Heart left ventricle (tissue), 16 donors: ENCODE data around the gene PEPD. TPM values are rescaled to one million over a fixed set of nuclear protein-coding genes. Genes with fewer than 3 reads are reported as not detected.

Experiments
- ATAC-seq, 4 donors: fragments of 200-7000 bp; cut with Tn5 transposase; one replicate each; pipeline ENCODE4 v1.9.1; 2020 to 2022; ENCODE audit warnings: moderate library complexity in 4 of 4, mild to moderate bottlenecking in 3 of 4, moderate number of reproducible peaks in 1 of 4
- DNase-seq, 5 donors: peaks; one replicate each; pipeline ENCODE4 v3.0.0-alpha.2; 2020
- H3K27ac ChIP-seq, 12 donors: fragments of 200-600 bp; sonication (generic) in 4 of 12; one replicate each; pipeline versions ENCODE4 v1.5.0 to v1.8.0; 2016 to 2022; ENCODE audit warnings: mild to moderate bottlenecking in 2 of 12
- H3K27me3 ChIP-seq, 9 donors: fragments of 200-600 bp; sonication (generic) in 2 of 9; one replicate each; pipeline versions ENCODE4 v1.5.1 to v1.8.0; 2016 to 2022; ENCODE audit warnings: mild to moderate bottlenecking in 3 of 9
- H3K36me3 ChIP-seq, 9 donors: fragments of 200-600 bp; sonication (generic) in 2 of 9; one replicate each; pipeline versions ENCODE4 v1.5.0 to v1.8.0; 2018 to 2022; ENCODE audit warnings: mild to moderate bottlenecking in 2 of 9
- H3K4me1 ChIP-seq, 12 donors: fragments of 200-600 bp; sonication (generic) in 4 of 12; one replicate each; pipeline versions ENCODE4 v1.5.0 to v1.8.0; 2016 to 2022; ENCODE audit warnings: mild to moderate bottlenecking in 3 of 12
- H3K4me3 ChIP-seq, 12 donors: fragments of 200-600 bp; sonication (generic) in 4 of 12; one replicate each; pipeline versions ENCODE4 v1.5.0 to v1.8.0; 2017 to 2022; ENCODE audit warnings: mild to moderate bottlenecking in 9 of 12, moderate library complexity in 4 of 12
- H3K9me3 ChIP-seq, 12 donors: fragments of 200-600 bp; sonication (generic) in 4 of 12; one replicate each; pipeline versions ENCODE4 v1.5.0 to v1.8.0; 2016 to 2022; ENCODE audit warnings: mild to moderate bottlenecking in 1 of 12
- POLR2A ChIP-seq, 2 donors: fragments of 450-650 bp; IDR thresholded peaks; one replicate each; pipeline ENCODE4 v1.6.1; 2017; ENCODE audit warnings: antibody characterized with exemption in 2 of 2, mild to moderate bottlenecking in 2 of 2, moderate library complexity in 2 of 2
- WGBS, 4 donors: extraction: QIAGEN DNeasy Blood & Tissue Kit in 2 of 4; methylation state at CpG; one replicate each; pipeline versions ENCODE4 v1.1.5 to v1.1.7; 2013 to 2018; 5-methylcytosine and 5-hydroxymethylcytosine counted together
- intact Hi-C, 10 donors: fragments of 100-400 bp; cut with DNase I; formaldehyde crosslinking; loops; one replicate each; pipeline versions ENCODE4 v1.11.1 to v1.14.2; 2022
- polyA plus RNA-seq, 2 donors: library from polyadenylated mRNA; stranded (reverse); fragments of 200-250 nt; gene quantifications; one replicate each; pipeline ENCODE4 v1.2.3, GENCODE V29; 2013
- total RNA-seq, 9 donors: library from RNA; depleted of rRNA in 2 of 9; stranded (reverse); fragments of >200 nt in 2 of 9; fragmentation: NEBNext Ultra II Directional in 3 of 9; extraction: Animal tissue kit (Norgen Biotek cat#: 25700) in 3 of 9; gene quantifications; one replicate each; pipeline versions ENCODE4 v1.1.0 to v1.2.4, GENCODE V29; 2016 to 2023
- TF ChIP-seq, protein P1 (sequence below), 12 donors: fragments of 200-600 bp; sonication (generic) in 4 of 12; IDR thresholded peaks; one replicate each; pipeline versions ENCODE4 v1.5.0 to v1.8.0; 2018 to 2022; ENCODE audit warnings: antibody characterized with exemption in 12 of 12, mild to moderate bottlenecking in 5 of 12
- donor health status: ischemic (EF 13 %, LVEDD 7.1; RV severe dilation, severe dysfunction).
- donor health status: healthy with polysubstance abuse.
- donor health status: DM: no; HTN: yes; CAD: no.
- donor health status: DM: no; HTN: no; CAD: no.
- donor health status: ischemic (EF 25% LVEDD 6.9; RV normal size, moderate dysfunction).
- donor health status: ischemic (EF 25% LVEDD 5.7; RV mildly dilated, moderate dysfunction).
- donor health status: healthy.
- donor health status: DM: yes; HTN: yes; CAD: no.
- donor health status: ischemic (EF 35%, LVEDD 5.7; RV mildly dilated, moderate dysfunction).
- donor health status: nonischemic (EF 11% LVEDD 7.7; RV severe dilation, severe dysfunction).
- donor health status: DM: yes; HTN: yes; CAD: no.
- donor health status: PGD.
- donor health status: ischemic (EF 29% LVEDD 5.4; RV normal size, mild dysfunction).
- donor health status: nonischemic (EF 23%, LVEDD 6.1; RV moderate dilation, normal function).

Gene PEPD
- total and polyA plus RNA-seq, 11 donors = 19.4 to 45.7 (median 29.9) TPM

DNA sequence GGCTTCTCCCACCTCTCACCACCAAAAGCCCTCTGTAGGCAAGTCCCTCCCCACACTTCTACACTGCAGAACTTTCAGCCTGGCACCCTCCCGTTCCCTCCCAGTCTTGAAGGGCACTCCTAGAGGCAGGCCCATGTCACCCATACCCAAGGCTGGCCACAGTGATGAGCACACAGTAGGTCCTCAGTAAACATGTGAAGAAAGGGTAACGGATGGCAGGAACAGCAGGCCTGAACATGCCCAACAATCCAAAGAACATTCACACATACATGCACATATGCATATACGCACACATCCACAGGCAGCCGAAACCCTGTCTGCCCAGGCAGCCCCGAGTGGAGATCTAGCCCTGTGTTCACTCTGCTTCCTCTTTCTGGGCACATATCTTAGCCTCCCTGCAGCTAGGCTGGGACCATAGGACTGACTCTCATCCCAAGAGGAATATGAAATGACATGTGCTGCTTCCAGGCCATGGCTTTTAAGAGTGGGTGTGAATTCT is 92.9 kb downstream of the PEPD start:
- Histone ChIP-seq H3K27me3 (no peaks in the 10 kb centered on the region), H3K36me3 (no peaks in the 10 kb centered on the region), H3K9me3 (no peaks in the 10 kb centered on the region), H3K4me3 (no peak overlapping the region), H3K4me1 (no peaks in the 10 kb centered on the region), H3K27ac (no peak overlapping the region)
- WGBS, 4 donors = 89 to 96% (median 95%) methylated on average over 5 of the region's 5 CpGs
- intact Hi-C loops = no loop called here
- TF ChIP-seq, protein P1, sequence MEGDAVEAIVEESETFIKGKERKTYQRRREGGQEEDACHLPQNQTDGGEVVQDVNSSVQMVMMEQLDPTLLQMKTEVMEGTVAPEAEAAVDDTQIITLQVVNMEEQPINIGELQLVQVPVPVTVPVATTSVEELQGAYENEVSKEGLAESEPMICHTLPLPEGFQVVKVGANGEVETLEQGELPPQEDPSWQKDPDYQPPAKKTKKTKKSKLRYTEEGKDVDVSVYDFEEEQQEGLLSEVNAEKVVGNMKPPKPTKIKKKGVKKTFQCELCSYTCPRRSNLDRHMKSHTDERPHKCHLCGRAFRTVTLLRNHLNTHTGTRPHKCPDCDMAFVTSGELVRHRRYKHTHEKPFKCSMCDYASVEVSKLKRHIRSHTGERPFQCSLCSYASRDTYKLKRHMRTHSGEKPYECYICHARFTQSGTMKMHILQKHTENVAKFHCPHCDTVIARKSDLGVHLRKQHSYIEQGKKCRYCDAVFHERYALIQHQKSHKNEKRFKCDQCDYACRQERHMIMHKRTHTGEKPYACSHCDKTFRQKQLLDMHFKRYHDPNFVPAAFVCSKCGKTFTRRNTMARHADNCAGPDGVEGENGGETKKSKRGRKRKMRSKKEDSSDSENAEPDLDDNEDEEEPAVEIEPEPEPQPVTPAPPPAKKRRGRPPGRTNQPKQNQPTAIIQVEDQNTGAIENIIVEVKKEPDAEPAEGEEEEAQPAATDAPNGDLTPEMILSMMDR (IDR thresholded peaks at IDR 0.05) = no peak
- no peak for TF ChIP-seq POLR2A (IDR thresholded peaks at IDR 0.05)
- ATAC-seq (no peak), DNase-seq (peak in 1 of 5 donors; percentile 4)

DNA sequence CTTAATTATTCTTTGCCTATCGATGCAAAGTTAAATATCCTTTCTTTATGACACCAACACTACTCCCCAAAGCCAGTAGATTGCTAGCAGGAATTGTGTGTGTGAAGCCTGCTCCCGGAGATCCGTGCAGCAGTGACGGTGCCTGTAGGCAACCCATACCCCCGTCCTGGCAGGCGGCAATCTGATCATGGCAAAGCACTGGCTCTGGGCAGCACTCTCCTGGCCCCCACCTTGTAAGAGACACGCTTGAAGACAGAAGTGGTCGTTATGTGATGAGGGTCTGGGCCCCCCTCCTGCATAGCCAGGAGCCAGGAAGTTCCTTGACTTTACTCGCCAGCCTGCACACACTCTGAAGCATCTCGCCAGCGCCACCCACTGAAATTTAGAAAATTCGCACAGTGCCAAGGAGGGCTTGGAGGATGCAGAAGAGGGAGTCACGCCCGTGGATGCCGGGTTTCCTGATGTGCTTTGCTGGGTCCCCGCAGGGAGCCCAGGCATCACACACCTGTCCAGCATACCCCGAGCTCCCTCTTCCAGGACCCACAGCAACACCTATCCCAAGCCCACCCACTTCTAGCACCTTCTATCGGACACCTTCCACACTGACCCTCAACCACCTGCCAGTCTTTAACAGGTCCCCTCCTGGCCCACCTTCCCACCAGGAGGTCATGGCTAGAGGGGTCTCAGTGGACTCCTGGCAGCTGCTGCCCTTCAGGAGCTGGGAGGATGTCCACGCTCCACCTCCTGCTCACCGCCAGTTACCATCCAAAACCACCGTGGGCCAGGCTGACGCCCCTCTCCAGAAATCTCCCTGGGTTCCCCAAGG is 93.6 kb downstream of the PEPD start:
- Histone ChIP-seq H3K27me3 (no peaks in the 10 kb centered on the region), H3K4me1 (no peaks in the 10 kb centered on the region), H3K9me3 (no peaks in the 10 kb centered on the region), H3K4me3 (no peak overlapping the region), H3K27ac (no peak overlapping the region), H3K36me3 (no peaks in the 10 kb centered on the region)
- ATAC-seq = no peak
- DNase-seq = peak in 1 of 5 donors; percentile 13
- 88 to 94% (median 90%) methylated on average over 21 to 22 of the region's 22 CpGs for WGBS, 4 donors
- TF ChIP-seq, protein P1 (IDR thresholded peaks at IDR 0.05) = no peak
- TF ChIP-seq POLR2A (IDR thresholded peaks at IDR 0.05) = no peak
- intact Hi-C loops = no loop called here

DNA sequence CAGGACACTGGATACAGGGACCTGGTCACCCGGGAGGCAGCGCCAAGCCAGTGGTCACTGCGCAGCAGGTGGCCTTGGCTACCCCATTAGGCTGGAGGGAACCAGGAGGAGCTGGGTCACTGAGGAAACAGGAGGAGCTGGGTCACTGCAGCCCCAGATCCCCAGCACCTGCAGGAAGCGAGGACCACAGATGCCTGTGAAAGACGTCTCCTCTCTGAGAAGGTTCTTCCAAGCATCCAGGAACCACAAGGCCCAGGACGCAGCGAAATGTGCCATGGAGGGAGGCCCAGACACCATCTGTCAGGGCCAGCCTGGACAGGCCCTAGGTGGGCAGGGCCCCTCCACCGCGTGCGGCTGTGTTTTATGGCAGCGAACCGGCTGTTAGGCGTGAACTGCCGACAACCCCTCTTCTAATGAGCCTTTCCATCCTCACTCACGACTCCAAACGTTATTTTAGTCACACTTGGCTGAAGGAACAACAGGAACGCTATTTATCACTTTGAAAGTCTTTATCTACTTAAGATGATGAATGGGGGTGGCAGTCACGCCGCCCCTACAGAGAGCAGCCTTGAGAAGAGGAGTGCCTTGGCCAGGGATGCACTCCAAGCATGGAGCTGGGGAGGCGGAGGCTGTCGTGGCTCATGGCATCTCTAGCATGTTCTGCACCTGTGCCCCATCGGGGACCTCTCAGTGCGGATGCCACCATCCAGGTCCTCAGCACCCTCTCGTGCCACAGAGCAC is 94.8 kb downstream of the PEPD start:
- H3K27ac ChIP-seq = no peak overlapping the region
- no peak overlapping the region for H3K4me3 ChIP-seq
- H3K27me3 ChIP-seq = no peaks in the 10 kb centered on the region
- no peaks in the 10 kb centered on the region for H3K36me3 ChIP-seq
- no peaks in the 10 kb centered on the region for H3K9me3 ChIP-seq
- H3K4me1 ChIP-seq = no peaks in the 10 kb centered on the region
- WGBS, 4 donors = 76 to 90% (median 84%) methylated on average over 21 to 24 of the region's 24 CpGs
- ATAC-seq (no peak), DNase-seq (peak in 3 of 5 donors; percentile 5 to 43 (median 6))
- TF ChIP-seq, protein P1 (IDR thresholded peaks at IDR 0.05) = no peak
- no peak for TF ChIP-seq POLR2A (IDR thresholded peaks at IDR 0.05)
- intact Hi-C loops = no loop called here

GRCh38 chr19:33424181-33424580 is 97.4 kb downstream of the PEPD start:
- Histone ChIP-seq H3K27me3 (no peaks in the 10 kb centered on the region), H3K4me1 (no peaks in the 10 kb centered on the region), H3K36me3 (no peaks in the 10 kb centered on the region), H3K27ac (no peak overlapping the region), H3K9me3 (no peaks in the 10 kb centered on the region), H3K4me3 (no peak overlapping the region)
- DNase-seq = peak in 1 of 5 donors; percentile 26
- 93 to 100% (median 96%) methylated on average over 8 of the region's 8 CpGs for WGBS, 4 donors
- no peak for ATAC-seq
- intact Hi-C loops = no loop called here
- TF ChIP-seq, protein P1 (IDR thresholded peaks at IDR 0.05) = no peak
- TF ChIP-seq POLR2A (IDR thresholded peaks at IDR 0.05) = no peak
